SH-SY5Y (cell line): Measurements from ENCODE around the gene MAP3K4.

Experiments
- GATA2 ChIP-seq: IDR thresholded peaks from 2 replicates; pipeline ENCODE4 v1.6.1; 2011; ENCODE audit warnings: mild to moderate bottlenecking, low read depth, low read length
- GATA3 ChIP-seq: IDR thresholded peaks from 2 replicates; pipeline ENCODE4 v1.6.1; 2011; ENCODE audit warnings: low read depth, mild to moderate bottlenecking, low read length, moderate library complexity

Gene MAP3K4

GRCh38 chr6:161153725-161154124 lies 162.2 kb downstream of the MAP3K4 start:
- TF ChIP-seq GATA2 (no peak), GATA3 (no peak)

GRCh38 chr6:161154796-161155335 lies 163.3 kb downstream of the MAP3K4 start:
- no peak for TF ChIP-seq GATA3
- no peak for TF ChIP-seq GATA2

GRCh38 chr6:161161121-161161520 lies 169.6 kb downstream of the MAP3K4 start:
- TF ChIP-seq GATA3 (no peak), GATA2 (no peak)

- TF ChIP-seq GATA3 (no peak), GATA2 (no peak)
Observed at GRCh38 chr6:161161889-161162624, 170.5 kb downstream of the MAP3K4 start.

- TF ChIP-seq GATA2 (no peak), GATA3 (no peak)
Observed at GRCh38 chr6:161162722-161163121, 171.2 kb downstream of the MAP3K4 start.

GRCh38 chr6:161163466-161164181 lies 172.1 kb downstream of the MAP3K4 start:
- TF ChIP-seq GATA3 (no peak), GATA2 (no peak)

- no peak for TF ChIP-seq GATA3
- no peak for TF ChIP-seq GATA2
Observed at GRCh38 chr6:161164182-161164625, 172.6 kb downstream of the MAP3K4 start.

GRCh38 chr6:161166176-161166575 lies 174.6 kb downstream of the MAP3K4 start:
- TF ChIP-seq GATA3 (no peak), GATA2 (no peak)

- TF ChIP-seq GATA2: no peak
- no peak for TF ChIP-seq GATA3
Observed at GRCh38 chr6:161166677-161167076, 175.1 kb downstream of the MAP3K4 start.
